HUES48 (cell line): ENCODE measurements around the gene TANK.

ENCODE experiments used
- H3K27ac ChIP-seq: one replicate; pipeline ENCODE4 v1.7.0; 2013; ENCODE audit warnings: low read depth, low read length, inconsistent platforms
- H3K27me3 ChIP-seq: 2 replicates; pipeline ENCODE4 v1.6.1; 2013; ENCODE audit warnings: mild to moderate bottlenecking, low read length; ENCODE audit not compliant: control insufficient read depth, insufficient read depth
- H3K36me3 ChIP-seq: 2 replicates; pipeline ENCODE4 v1.6.1; 2013; ENCODE audit warnings: low read length; ENCODE audit not compliant: control insufficient read depth, insufficient read depth
- H3K4me1 ChIP-seq: 2 replicates; pipeline ENCODE4 v1.6.1; 2013; ENCODE audit warnings: mild to moderate bottlenecking, low read length; ENCODE audit not compliant: control insufficient read depth, insufficient read depth
- H3K4me3 ChIP-seq: 2 replicates; pipeline ENCODE4 v1.5.1; 2013; ENCODE audit warnings: mild to moderate bottlenecking, low read depth, low read length
- H3K9ac ChIP-seq: 2 replicates; pipeline ENCODE4 v1.6.1; 2013; ENCODE audit warnings: mild to moderate bottlenecking, low read depth, low read length, moderate library complexity
- H3K9me3 ChIP-seq: 2 replicates; pipeline ENCODE4 v1.6.1; 2013; ENCODE audit warnings: low read length; ENCODE audit not compliant: control insufficient read depth, insufficient read depth

The TANK gene, protein sequence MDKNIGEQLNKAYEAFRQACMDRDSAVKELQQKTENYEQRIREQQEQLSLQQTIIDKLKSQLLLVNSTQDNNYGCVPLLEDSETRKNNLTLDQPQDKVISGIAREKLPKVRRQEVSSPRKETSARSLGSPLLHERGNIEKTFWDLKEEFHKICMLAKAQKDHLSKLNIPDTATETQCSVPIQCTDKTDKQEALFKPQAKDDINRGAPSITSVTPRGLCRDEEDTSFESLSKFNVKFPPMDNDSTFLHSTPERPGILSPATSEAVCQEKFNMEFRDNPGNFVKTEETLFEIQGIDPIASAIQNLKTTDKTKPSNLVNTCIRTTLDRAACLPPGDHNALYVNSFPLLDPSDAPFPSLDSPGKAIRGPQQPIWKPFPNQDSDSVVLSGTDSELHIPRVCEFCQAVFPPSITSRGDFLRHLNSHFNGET

GRCh38 chr2:161160226-161161073 is at the start of gene TANK:
TANK (plus strand) TSS chr2:161160428; CDS start chr2:161179663, 19,235 bp downstream.
- Histone ChIP-seq H3K36me3 (peaks cover 16% of the 10 kb centered on the region), H3K27ac (peak within 1 kb of the TSS; percentile 91), H3K27me3 (no peaks in the 10 kb centered on the region), H3K9me3 (no peaks in the 10 kb centered on the region), H3K9ac (peak within 1 kb of the TSS; percentile 95), H3K4me1 (peaks cover 7% of the 10 kb centered on the region; the same call in 1 of the 2 replicates), H3K4me3 (peak within 1 kb of the TSS; percentile 93)

GRCh38 chr2:161111531-161111930 is 48.7 kb upstream of the TANK start:
- no peak overlapping the region for H3K4me3 ChIP-seq
- no peaks in the 10 kb centered on the region for H3K27me3 ChIP-seq
- H3K36me3 ChIP-seq: no peaks in the 10 kb centered on the region
- no peak overlapping the region for H3K9ac ChIP-seq
- H3K27ac ChIP-seq: no peak overlapping the region
- H3K4me1 ChIP-seq: peaks cover 20% of the 10 kb centered on the region
- no peaks in the 10 kb centered on the region for H3K9me3 ChIP-seq

GRCh38 chr2:161112908-161113307 is 47.3 kb upstream of the TANK start:
- Histone ChIP-seq H3K27me3 (no peaks in the 10 kb centered on the region), H3K4me3 (no peak overlapping the region), H3K9ac (no peak overlapping the region), H3K9me3 (no peaks in the 10 kb centered on the region), H3K4me1 (peaks cover 20% of the 10 kb centered on the region), H3K36me3 (no peaks in the 10 kb centered on the region), H3K27ac (no peak overlapping the region)

GRCh38 chr2:161113693-161114575 is 46.3 kb upstream of the TANK start:
- Histone ChIP-seq H3K27ac (no peak overlapping the region), H3K9me3 (no peaks in the 10 kb centered on the region), H3K27me3 (no peaks in the 10 kb centered on the region), H3K4me1 (peaks cover 20% of the 10 kb centered on the region), H3K9ac (no peak overlapping the region), H3K4me3 (no peak overlapping the region), H3K36me3 (no peaks in the 10 kb centered on the region)

- Histone ChIP-seq H3K27me3 (no peaks in the 10 kb centered on the region), H3K9ac (no peak overlapping the region), H3K27ac (no peak overlapping the region), H3K9me3 (no peaks in the 10 kb centered on the region), H3K36me3 (no peaks in the 10 kb centered on the region), H3K4me1 (peaks cover 20% of the 10 kb centered on the region), H3K4me3 (no peak overlapping the region)
Observed at GRCh38 chr2:161115205-161115604, 45.0 kb upstream of the TANK start.

GRCh38 chr2:161115605-161116380 is 44.4 kb upstream of the TANK start:
- H3K4me1 ChIP-seq: peaks cover 20% of the 10 kb centered on the region
- no peak overlapping the region for H3K9ac ChIP-seq
- H3K36me3 ChIP-seq: no peaks in the 10 kb centered on the region
- no peak overlapping the region for H3K27ac ChIP-seq
- H3K27me3 ChIP-seq: no peaks in the 10 kb centered on the region
- H3K4me3 ChIP-seq: no peak overlapping the region
- no peaks in the 10 kb centered on the region for H3K9me3 ChIP-seq

DNA sequence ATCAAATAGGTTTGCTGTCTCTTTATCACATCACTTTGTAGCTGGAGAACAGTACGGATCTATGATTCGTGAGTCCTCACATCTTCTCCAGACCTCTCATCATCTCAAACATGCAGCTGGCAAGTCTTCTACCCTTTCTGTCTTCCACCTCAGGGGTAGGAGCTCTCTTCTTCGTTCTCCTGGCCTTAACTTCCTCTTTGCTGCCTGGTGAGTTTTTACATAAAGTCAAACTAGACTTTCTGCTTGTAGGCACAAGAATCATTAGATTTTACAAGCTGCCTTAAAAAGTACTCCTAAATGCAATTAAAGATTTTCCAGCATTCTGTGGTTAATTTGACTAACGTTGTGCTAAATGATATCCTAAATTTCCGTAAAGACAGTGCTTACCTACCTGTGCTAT is 43.7 kb upstream of the TANK start:
- Histone ChIP-seq H3K36me3 (no peaks in the 10 kb centered on the region), H3K9ac (no peak overlapping the region), H3K27ac (no peak overlapping the region)

DNA sequence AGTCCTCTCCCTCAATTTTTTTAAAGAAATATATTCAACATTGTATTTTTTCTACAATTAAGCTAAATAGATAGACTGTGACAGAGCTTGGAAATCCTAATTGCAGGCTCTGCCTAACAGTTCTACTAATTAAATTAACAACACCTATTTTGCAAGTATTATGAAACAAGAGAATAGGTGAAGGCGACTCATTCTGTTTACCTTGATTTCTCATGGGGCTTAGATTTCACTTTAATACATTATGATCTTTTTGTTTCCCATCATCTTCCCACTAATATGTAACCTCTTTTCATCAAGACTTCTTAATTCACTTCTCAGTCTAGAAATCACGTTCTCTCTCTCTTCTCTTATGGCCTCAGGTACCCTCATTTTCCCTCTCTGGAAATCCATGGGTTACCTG is 42.7 kb upstream of the TANK start:
- no peak overlapping the region for H3K9ac ChIP-seq

More for the DNA sequence above, 43.7 kb upstream of the TANK start:
- no peak overlapping the region for H3K4me3 ChIP-seq
- H3K27me3 ChIP-seq: no peaks in the 10 kb centered on the region
- H3K4me1 ChIP-seq: peaks cover 18% of the 10 kb centered on the region
- H3K9me3 ChIP-seq: no peaks in the 10 kb centered on the region

DNA sequence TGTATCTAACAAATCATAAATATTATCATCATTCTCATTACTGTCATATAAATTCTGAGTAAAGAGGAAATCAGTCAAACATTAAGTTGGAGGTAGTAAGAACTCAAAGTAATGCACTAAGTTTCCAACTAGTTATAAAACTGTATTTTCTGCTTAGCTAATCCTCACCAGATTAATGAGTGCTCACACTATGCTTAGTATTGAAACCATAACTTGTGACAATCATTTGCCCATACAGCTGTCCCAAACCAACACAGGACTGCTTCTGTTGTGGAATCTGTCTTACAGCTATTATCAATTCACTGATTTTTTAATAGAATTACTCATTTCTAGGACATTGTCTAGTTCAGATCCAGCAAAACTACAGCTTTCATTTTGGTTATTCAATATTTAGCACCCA is 41.5 kb upstream of the TANK start:
- Histone ChIP-seq H3K36me3 (no peaks in the 10 kb centered on the region), H3K27me3 (no peaks in the 10 kb centered on the region), H3K27ac (no peak overlapping the region), H3K4me3 (no peak overlapping the region), H3K9me3 (no peaks in the 10 kb centered on the region), H3K4me1 (peaks cover 23% of the 10 kb centered on the region), H3K9ac (no peak overlapping the region)

More for the DNA sequence above, 42.7 kb upstream of the TANK start:
- no peaks in the 10 kb centered on the region for H3K27me3 ChIP-seq
- no peak overlapping the region for H3K4me3 ChIP-seq
- no peak overlapping the region for H3K27ac ChIP-seq
- peaks cover 18% of the 10 kb centered on the region for H3K4me1 ChIP-seq
- no peaks in the 10 kb centered on the region for H3K36me3 ChIP-seq
- no peaks in the 10 kb centered on the region for H3K9me3 ChIP-seq

- Histone ChIP-seq H3K27ac (no peak overlapping the region), H3K9ac (no peak overlapping the region), H3K4me1 (peaks cover 24% of the 10 kb centered on the region), H3K27me3 (no peaks in the 10 kb centered on the region), H3K9me3 (no peaks in the 10 kb centered on the region), H3K36me3 (no peaks in the 10 kb centered on the region), H3K4me3 (no peak overlapping the region)
Observed at GRCh38 chr2:161119483-161119882, 40.7 kb upstream of the TANK start.
